HEK293 (cell line): ENCODE data around the gene PHF23.

ENCODE experiments used
- CTCF ChIA-PET: fragments of 350-600 bp; formaldehyde crosslinking; extraction: SDS; loops from one replicate; lab custom pipeline; 2021; ENCODE audit warnings: antibody characterized with exemption; lab: Yijun Ruan, JAX
- POLR2A ChIA-PET: fragments of 300-600 bp; formaldehyde crosslinking; extraction: SDS; loops from one replicate; lab custom pipeline; 2020; ENCODE audit warnings: antibody characterized with exemption, inconsistent platforms; lab: Yijun Ruan, JAX
- H3K27ac ChIP-seq: fragments of 200-500 bp; sonication (Bioruptor generic); 2 replicates; pipeline ENCODE4 v1.5.1; 2014; ENCODE audit warnings: low read depth, low read length, control low read depth, inconsistent platforms; ENCODE audit errors: extremely low read depth
- H3K36me3 ChIP-seq, 2 experiments: fragments of 200-500 bp in 1 of 2; sonication (Bioruptor generic) in 1 of 2; 1 replicate in 1 of 2; 2 replicates in 1 of 2; pipeline ENCODE4 v1.5.1; 2014 to 2017; ENCODE audit warnings: inconsistent platforms in 2 of 2, low read length in 2 of 2; ENCODE audit not compliant: control insufficient read depth in 2 of 2, insufficient read depth in 1 of 2
- H3K4me1 ChIP-seq: fragments of 200-500 bp; sonication (Bioruptor generic); 2 replicates; pipeline ENCODE4 v1.5.1; 2014; ENCODE audit warnings: mild to moderate bottlenecking, low read length, inconsistent platforms; ENCODE audit not compliant: control insufficient read depth, insufficient read depth
- H3K4me3 ChIP-seq: 2 replicates; pipeline ENCODE4 v1.5.1; 2011; ENCODE audit warnings: low read depth, mild to moderate bottlenecking, control low read depth, low read length, moderate library complexity
- H3K9me3 ChIP-seq: fragments of 200-500 bp; sonication (Bioruptor generic); 2 replicates; pipeline ENCODE4 v1.5.1; 2014; ENCODE audit warnings: low read depth, low read length, inconsistent platforms; ENCODE audit not compliant: control insufficient read depth, insufficient read depth
- BCL11B ChIP-seq: fragments of 450-650 bp; formaldehyde crosslinking; IDR thresholded peaks from 2 replicates; pipeline ENCODE4 v1.5.1; 2016; ENCODE audit warnings: low read depth, missing biosample characterization, missing genetic modification characterization
- CTCF ChIP-seq: fragments of 450-650 bp; formaldehyde crosslinking; IDR thresholded peaks from 2 replicates; pipeline ENCODE4 v1.5.1; 2016; ENCODE audit warnings: missing biosample characterization, missing genetic modification characterization
- FEZF1 ChIP-seq: fragments of 450-650 bp; formaldehyde crosslinking; IDR thresholded peaks from 2 replicates; pipeline ENCODE4 v1.5.1; 2016; ENCODE audit warnings: missing biosample characterization, missing genetic modification characterization
- GFI1B ChIP-seq: fragments of 450-650 bp; formaldehyde crosslinking; IDR thresholded peaks from 2 replicates; pipeline ENCODE4 v1.5.1; 2016; ENCODE audit warnings: missing biosample characterization, missing genetic modification characterization
- GLIS2 ChIP-seq: fragments of 450-650 bp; formaldehyde crosslinking; IDR thresholded peaks from 2 replicates; pipeline ENCODE4 v1.5.1; 2016; ENCODE audit warnings: missing biosample characterization, missing genetic modification characterization
- HOXA7 ChIP-seq: sonication (generic); formaldehyde crosslinking; IDR thresholded peaks from 2 replicates; pipeline ENCODE4 v1.8.1; 2022; ENCODE audit warnings: missing genetic modification reagents, borderline replicate concordance
- KLF17 ChIP-seq: fragments of 450-650 bp; formaldehyde crosslinking; IDR thresholded peaks from 2 replicates; pipeline ENCODE4 v1.5.1; 2016; ENCODE audit warnings: missing biosample characterization, missing genetic modification characterization
- OVOL3 ChIP-seq: fragments of 450-650 bp; formaldehyde crosslinking; IDR thresholded peaks from 2 replicates; pipeline ENCODE4 v1.5.1; 2016; ENCODE audit warnings: missing biosample characterization, missing genetic modification characterization
- SALL2 ChIP-seq: fragments of 450-650 bp; formaldehyde crosslinking; IDR thresholded peaks from 2 replicates; pipeline ENCODE4 v1.5.0; 2017; ENCODE audit warnings: missing biosample characterization, mild to moderate bottlenecking, missing genetic modification characterization, borderline replicate concordance
- SP2 ChIP-seq: fragments of 450-650 bp; formaldehyde crosslinking; IDR thresholded peaks from 2 replicates; pipeline ENCODE4 v1.5.1; 2016; ENCODE audit warnings: missing biosample characterization, missing genetic modification characterization
- WT1 ChIP-seq: fragments of 450-650 bp; formaldehyde crosslinking; IDR thresholded peaks from 2 replicates; pipeline ENCODE4 v1.5.1; 2016; ENCODE audit warnings: missing biosample characterization, missing genetic modification characterization
- YY1 ChIP-seq: fragments of 450-650 bp; formaldehyde crosslinking; IDR thresholded peaks from 2 replicates; pipeline ENCODE4 v1.5.1; 2018; ENCODE audit warnings: missing biosample characterization, missing genetic modification characterization
- ZBTB8A ChIP-seq: fragments of 450-650 bp; formaldehyde crosslinking; IDR thresholded peaks from 2 replicates; pipeline ENCODE4 v1.5.1; 2016; ENCODE audit warnings: missing biosample characterization, missing genetic modification characterization
- ZEB2 ChIP-seq: fragments of 450-650 bp; formaldehyde crosslinking; IDR thresholded peaks from 2 replicates; pipeline ENCODE4 v1.5.1; 2016; ENCODE audit warnings: missing biosample characterization, missing genetic modification characterization
- ZNF274 ChIP-seq, 2 experiments: fragments of 200-500 bp in 1 of 2; fragments of 450-650 bp in 1 of 2; sonication (Bioruptor generic) in 1 of 2; formaldehyde crosslinking in 1 of 2; IDR thresholded peaks; 2 replicates each; pipeline versions ENCODE4 v1.5.1 to v1.6.1; 2014 to 2016; ENCODE audit warnings: borderline replicate concordance in 1 of 2, inconsistent platforms in 1 of 2, low read length in 1 of 2, missing biosample characterization in 1 of 2, missing genetic modification characterization in 1 of 2
- ZNF280D ChIP-seq: fragments of 450-650 bp; formaldehyde crosslinking; IDR thresholded peaks from 2 replicates; pipeline ENCODE4 v1.5.1; 2016; ENCODE audit warnings: missing biosample characterization, missing genetic modification characterization
- ZNF324 ChIP-seq: fragments of 450-650 bp; formaldehyde crosslinking; IDR thresholded peaks from 2 replicates; pipeline ENCODE4 v1.5.1; 2016; ENCODE audit warnings: missing biosample characterization, missing genetic modification characterization
- ZNF366 ChIP-seq: fragments of 450-650 bp; formaldehyde crosslinking; conservative IDR thresholded peaks from 2 replicates; pipeline ENCODE4 v1.5.1; 2016; ENCODE audit warnings: missing biosample characterization, missing genetic modification characterization
- ZNF398 ChIP-seq: fragments of 450-650 bp; formaldehyde crosslinking; IDR thresholded peaks from 2 replicates; pipeline ENCODE4 v1.5.1; 2017; ENCODE audit warnings: missing biosample characterization, missing genetic modification characterization
- ZNF404 ChIP-seq: fragments of 450-650 bp; formaldehyde crosslinking; IDR thresholded peaks from 2 replicates; pipeline ENCODE4 v1.5.1; 2017; ENCODE audit warnings: missing biosample characterization, missing genetic modification characterization
- ZNF426 ChIP-seq: fragments of 450-650 bp; formaldehyde crosslinking; IDR thresholded peaks from 2 replicates; pipeline ENCODE4 v1.5.1; 2017; ENCODE audit warnings: missing biosample characterization, missing genetic modification characterization, mild to moderate bottlenecking, inconsistent platforms, moderate library complexity
- ZNF510 ChIP-seq: fragments of 450-650 bp; formaldehyde crosslinking; IDR thresholded peaks from 2 replicates; pipeline ENCODE4 v1.5.1; 2018; ENCODE audit warnings: mild to moderate bottlenecking, missing genetic modification characterization, missing biosample characterization; ENCODE audit not compliant: insufficient replicate concordance
- ZNF558 ChIP-seq: fragments of 450-650 bp; formaldehyde crosslinking; IDR thresholded peaks from 2 replicates; pipeline ENCODE4 v1.5.1; 2016; ENCODE audit warnings: missing biosample characterization, missing genetic modification characterization
- ZNF610 ChIP-seq: fragments of 450-650 bp; formaldehyde crosslinking; IDR thresholded peaks from 2 replicates; pipeline ENCODE4 v1.5.1; 2016; ENCODE audit warnings: missing biosample characterization, missing genetic modification characterization, borderline replicate concordance
- ZNF843 ChIP-seq: fragments of 450-650 bp; formaldehyde crosslinking; IDR thresholded peaks from 2 replicates; pipeline ENCODE4 v1.5.1; 2016; ENCODE audit warnings: missing biosample characterization, missing genetic modification characterization
- ZXDB ChIP-seq: fragments of 450-650 bp; formaldehyde crosslinking; IDR thresholded peaks from 2 replicates; pipeline ENCODE4 v1.5.1; 2016; ENCODE audit warnings: missing biosample characterization, missing genetic modification characterization

Gene PHF23

GRCh38 chr17:7233701-7234082 lies 5.6 kb downstream of the PHF23 start (continued):
- TF ChIP-seq ZNF510 (no peak), ZEB2 (no peak), ZNF558 (tag by site-specific recombination) (no peak), WT1 (tag by site-specific recombination) (no peak), CTCF (no peak), ZNF610 (no peak)

GRCh38 chr17:7232114-7232513 lies 7.1 kb downstream of the PHF23 start:
- ChIA-PET POLR2A (interaction anchor here (14.2 kb wide), 1 partner anchor 10 kb away, joined by 284 read pairs; the partner anchor contains the start of genes ACADVL and DLG4), CTCF (interaction anchor here (1.1 to 1.3 kb wide), 2 partner anchors 11 kb away, joined by 3 read pairs; partner anchors contain the start of gene GABARAP)
- Histone ChIP-seq H3K27ac (no peak overlapping the region), H3K4me3 (0 out of 2 replicates have a peak overlapping the region, but pooled peaks have one; percentile 2), H3K36me3 (peaks cover 22 to 70% of the 10 kb centered on the region in 2 experiments), H3K4me1 (peaks cover 3% of the 10 kb centered on the region; the same call in 1 of the 2 replicates), H3K9me3 (no peaks in the 10 kb centered on the region)
- TF ChIP-seq ZXDB (tag by site-specific recombination) (no peak), GFI1B (tag by site-specific recombination) (no peak), OVOL3 (tag by site-specific recombination) (no peak), BCL11B (tag by site-specific recombination) (no peak), ZNF404 (tag by site-specific recombination) (no peak), FEZF1 (tag by site-specific recombination) (no peak), ZNF280D (tag by site-specific recombination) (no peak), ZNF843 (tag by site-specific recombination) (no peak), SALL2 (no peak), YY1 (tag by site-specific recombination) (no peak), ZNF274 (IDR thresholded peaks at IDR 0.05; ENCODE audit: low read length) (no peak), ZNF274 (tag by site-specific recombination; IDR thresholded peaks at IDR 0.05; ENCODE audit: borderline replicate concordance) (no peak)

GRCh38 chr17:7229504-7229903 lies 9.8 kb downstream of the PHF23 start:
- H3K4me3 ChIP-seq = no peak overlapping the region
- CTCF ChIA-PET = no interaction called here
- peaks cover 12 to 71% of the 10 kb centered on the region in 2 experiments for H3K36me3 ChIP-seq
- no peaks in the 10 kb centered on the region for H3K9me3 ChIP-seq
- no peaks in the 10 kb centered on the region for H3K4me1 ChIP-seq
- no peak overlapping the region for H3K27ac ChIP-seq
- POLR2A ChIA-PET = interaction anchor here (1.0 to 14.2 kb wide), 2 partner anchors 8 to 10 kb away, joined by 5 to 284 read pairs; partner anchors contain the start of genes ACADVL, DLG4 and PHF23
- TF ChIP-seq ZNF398 (tag by site-specific recombination) (no peak), KLF17 (tag by site-specific recombination) (no peak), ZNF426 (tag by site-specific recombination) (no peak), GLIS2 (tag by site-specific recombination) (no peak), BCL11B (tag by site-specific recombination) (no peak), ZNF324 (tag by site-specific recombination) (no peak), SP2 (tag by site-specific recombination) (no peak), ZNF366 (tag by site-specific recombination) (no peak), ZBTB8A (tag by site-specific recombination) (no peak), HOXA7 (no peak)
